ENCODE results near the gene KCTD15. TPM values are rescaled to one million over a fixed set of nuclear protein-coding genes. Genes with fewer than 3 reads are reported as not detected.

KCTD15 gene
- 48.6 TPM for total RNA-seq

GRCh38 chr19:33796164-33796875 lies at the start of gene KCTD15:
KCTD15 (plus strand) TSS chr19:33796870; CDS start chr19:33800455, 3,585 bp downstream.
- peak; percentile 29 for DNase-seq

GRCh38 chr19:33747273-33747672 lies 49.4 kb upstream of the KCTD15 start:
- no peak for DNase-seq

GRCh38 chr19:33748231-33748630 lies 48.4 kb upstream of the KCTD15 start:
- DNase-seq: no peak

- DNase-seq: no peak
Observed at GRCh38 chr19:33749016-33749415, 47.7 kb upstream of the KCTD15 start.

- no peak for DNase-seq
Observed at GRCh38 chr19:33749619-33750175, 47.0 kb upstream of the KCTD15 start.

GRCh38 chr19:33750587-33751435 lies 45.9 kb upstream of the KCTD15 start:
- no peak for DNase-seq

GRCh38 chr19:33751436-33751770 lies 45.3 kb upstream of the KCTD15 start:
- no peak for DNase-seq

GRCh38 chr19:33752018-33752800 lies 44.5 kb upstream of the KCTD15 start:
- no peak for DNase-seq

- no peak for DNase-seq
Observed at GRCh38 chr19:33752945-33753344, 43.7 kb upstream of the KCTD15 start.

GRCh38 chr19:33754361-33754760 lies 42.3 kb upstream of the KCTD15 start:
- no peak for DNase-seq

- DNase-seq: no peak
Observed at GRCh38 chr19:33755099-33756035, 41.3 kb upstream of the KCTD15 start.

GRCh38 chr19:33756177-33756576 lies 40.5 kb upstream of the KCTD15 start:
- no peak for DNase-seq

GRCh38 chr19:33758541-33759013 lies 38.1 kb upstream of the KCTD15 start:
- DNase-seq: no peak

- DNase-seq: no peak
Observed at GRCh38 chr19:33759356-33759755, 37.3 kb upstream of the KCTD15 start.

- DNase-seq: no peak
Observed at GRCh38 chr19:33763633-33764371, 32.9 kb upstream of the KCTD15 start.

GRCh38 chr19:33766623-33767022 lies 30.0 kb upstream of the KCTD15 start:
- no peak for DNase-seq

- no peak for DNase-seq
Observed at GRCh38 chr19:33767898-33768413, 28.7 kb upstream of the KCTD15 start.

- DNase-seq: no peak
Observed at GRCh38 chr19:33769208-33769607, 27.5 kb upstream of the KCTD15 start.

- no peak for DNase-seq
Observed at GRCh38 chr19:33770107-33770506, 26.6 kb upstream of the KCTD15 start.

GRCh38 chr19:33771384-33772101 lies 25.1 kb upstream of the KCTD15 start:
- peak; percentile 24 for DNase-seq

Data from skin of body (tissue), 2 donors.